HepG2 (cell line): ENCODE data around the gene ZMIZ2. TPM values are rescaled to one million over a fixed set of nuclear protein-coding genes. Genes with fewer than 3 reads are reported as not detected.
"Not testable (repeated sequence)": the region's sequence is repeated elsewhere in the genome, so short reads cannot be mapped to it uniquely, and the experiment has no call there.

ENCODE experiments used
- ATAC-seq: fragments of 200-7000 bp; cut with Tn5 transposase; 3 replicates; pipeline ENCODE4 v1.9.1; 2020; ENCODE audit warnings: mild to moderate bottlenecking, moderate library complexity
- BruUV-seq: library from RNA; stranded (reverse); fragments of 400-500 nt; replicated peaks from 2 replicates; lab custom pipeline; 2021; lab: Mats Ljungman, UMichigan
- CTCF ChIA-PET: fragments of 300-600 bp; formaldehyde crosslinking; extraction: SDS; loops from one replicate; lab custom pipeline; 2021; ENCODE audit warnings: low total read pairs, inconsistent platforms, low intra/inter-chr PET ratio; lab: Yijun Ruan, JAX
- POLR2A ChIA-PET: fragments of 350-600 bp; sonication (Branson Sonifier 250); formaldehyde crosslinking; loops from one replicate; lab custom pipeline; 2020; ENCODE audit warnings: antibody characterized with exemption, inconsistent platforms; lab: Yijun Ruan, JAX
- DNase-seq: peaks from one replicate; pipeline ENCODE4 v3.0.0-alpha.2; 2015; ENCODE audit warnings: low spot score
- FAIRE-seq: peaks from 3 replicates; lab custom pipeline; 2011; peaks lifted over from hg19 to GRCh38; lab: Jason Lieb, UNC
- H2AFZ ChIP-seq: one replicate; pipeline ENCODE4 v1.6.1; 2011; ENCODE audit warnings: low read length, inconsistent platforms
- H3K27ac ChIP-seq: fragments of 300-600 bp; 3 replicates; pipeline ENCODE4 v1.8.0; 2011; ENCODE audit warnings: mixed run types, mild to moderate bottlenecking, mixed read lengths, low read length, inconsistent platforms; ENCODE audit not compliant: insufficient read depth; ENCODE audit errors: extremely low read length
- H3K27me3 ChIP-seq, 2 experiments: fragments of 200-600 bp in 1 of 2; 2 replicates in 1 of 2; 3 replicates in 1 of 2; pipeline versions ENCODE4 v1.6.0 to v1.8.0; 2011; ENCODE audit warnings: low read length in 2 of 2, mild to moderate bottlenecking in 2 of 2, moderate library complexity in 2 of 2, inconsistent platforms in 1 of 2; ENCODE audit not compliant: insufficient read depth in 2 of 2, control insufficient read depth in 1 of 2
- H3K36me3 ChIP-seq, 2 experiments: fragments of 200-600 bp in 1 of 2; replicated peaks in 1 of 2; 2 replicates in 1 of 2; 3 replicates in 1 of 2; pipeline versions ENCODE4 v1.5.1 to v1.8.0; 2011; ENCODE audit warnings: low read length in 2 of 2, inconsistent platforms in 1 of 2; ENCODE audit not compliant: insufficient read depth in 2 of 2, control insufficient read depth in 1 of 2
- H3K4me1 ChIP-seq: 2 replicates; pipeline ENCODE4 v1.5.1; 2012; ENCODE audit warnings: low read length, inconsistent platforms; ENCODE audit not compliant: insufficient read depth
- H3K4me2 ChIP-seq: 2 replicates; pipeline ENCODE4 v1.6.0; 2011; ENCODE audit warnings: low read depth, low read length, inconsistent platforms
- H3K4me3 ChIP-seq, 3 experiments: fragments of 200-600 bp in 1 of 3; sonication (generic), shearing (Covaris generic) in 1 of 3; replicated peaks in 1 of 3; 2 replicates each; pipeline ENCODE4 v1.5.1; 2011 to 2016; ENCODE audit warnings: low read length in 3 of 3, inconsistent platforms in 2 of 3, low read depth in 2 of 3, mild to moderate bottlenecking in 2 of 3, control low read depth in 1 of 3, mixed read lengths in 1 of 3; ENCODE audit not compliant: insufficient read depth in 1 of 3
- H3K79me2 ChIP-seq: one replicate; pipeline ENCODE4 v1.6.1; 2011; ENCODE audit warnings: low read length, inconsistent platforms; ENCODE audit not compliant: insufficient read depth
- H3K9ac ChIP-seq: 2 replicates; pipeline ENCODE4 v1.6.0; 2011; ENCODE audit warnings: mild to moderate bottlenecking, low read depth, low read length, inconsistent platforms; ENCODE audit not compliant: insufficient read depth
- H3K9me3 ChIP-seq: 2 replicates; pipeline ENCODE4 v1.5.1; 2012; ENCODE audit warnings: mild to moderate bottlenecking, low read length
- H4K20me1 ChIP-seq: 2 replicates; pipeline ENCODE4 v1.6.0; 2011; ENCODE audit warnings: inconsistent platforms, mild to moderate bottlenecking, low read length, moderate library complexity; ENCODE audit not compliant: insufficient read depth
- AGO2 ChIP-seq: fragments of 200-400 bp; formaldehyde crosslinking; optimal IDR thresholded peaks from 2 replicates; pipeline ENCODE3; 2017; ENCODE audit warnings: mild to moderate bottlenecking, low read depth, low read length, moderate library complexity
- EED ChIP-seq: sonication (generic); formaldehyde crosslinking; IDR thresholded peaks from 2 replicates; pipeline ENCODE4 v1.5.0; 2020; ENCODE audit warnings: mild to moderate bottlenecking, missing genetic modification reagents
- POLR2A ChIP-seq, 2 experiments: IDR thresholded peaks; 2 replicates each; pipeline ENCODE4 v1.6.1; 2011; ENCODE audit warnings: low read depth in 2 of 2, low read length in 2 of 2, mild to moderate bottlenecking in 1 of 2, moderate library complexity in 1 of 2; ENCODE audit not compliant: insufficient read depth in 1 of 2
- POLR2AphosphoS5 ChIP-seq: IDR thresholded peaks from 2 replicates; pipeline ENCODE4 v1.6.1; 2012; ENCODE audit warnings: low read depth, low read length
- POLR2G ChIP-seq: fragments of 200-400 bp; formaldehyde crosslinking; IDR thresholded peaks from 2 replicates; pipeline ENCODE4 v1.6.1; 2018; ENCODE audit warnings: mild to moderate bottlenecking, low read depth, low read length, moderate library complexity
- RBM22 ChIP-seq: fragments of 200-400 bp; formaldehyde crosslinking; optimal IDR thresholded peaks from 2 replicates; pipeline ENCODE3; 2017; ENCODE audit warnings: mild to moderate bottlenecking, low read length, moderate library complexity
- U2AF1 ChIP-seq: fragments of 200-400 bp; formaldehyde crosslinking; optimal IDR thresholded peaks from 2 replicates; pipeline ENCODE3; 2017; ENCODE audit warnings: mild to moderate bottlenecking, low read depth, low read length
- ZNF121 ChIP-seq: sonication (generic); formaldehyde crosslinking; IDR thresholded peaks from 2 replicates; pipeline ENCODE4 v1.5.0; 2020; ENCODE audit warnings: mild to moderate bottlenecking, missing genetic modification reagents
- ZNF564 ChIP-seq: sonication (generic); formaldehyde crosslinking; IDR thresholded peaks from 2 replicates; pipeline ENCODE4 v1.8.1; 2023; ENCODE audit warnings: mild to moderate bottlenecking, missing genetic modification reagents
- ZNF724P ChIP-seq: sonication (generic); formaldehyde crosslinking; IDR thresholded peaks from 2 replicates; pipeline ENCODE4 v1.8.0; 2022; ENCODE audit warnings: missing genetic modification reagents, borderline replicate concordance
- WGBS: methylation state at CpG from one replicate; pipeline ENCODE4 v1.1.6; 2017; ENCODE audit warnings: low lambda C conversion rate; 5-methylcytosine and 5-hydroxymethylcytosine counted together
- in situ Hi-C: cut with HindIII; loops from 2 replicates; pipeline ENCODE4 v1.10.0; 2017; ENCODE audit warnings: low pct_unique_long_range_greater_than_20kb; ENCODE audit not compliant: extremely low pct_ligation_motif_present
- intact Hi-C: fragments of 100-400 bp; cut with micrococcal nuclease; formaldehyde crosslinking; loops from one replicate; pipeline ENCODE4 v1.10.0; 2022; ENCODE audit not compliant: unreplicated experiment
- polyA plus RNA-seq, 8 experiments: library from polyadenylated mRNA; depleted of rRNA in 3 of 8; stranded (reverse) in 7 of 8; unstranded in 1 of 8; fragments of >200 nt; fragmentation: Illumina TruSeq in 4 of 8; extraction: Trizol in 4 of 8; gene quantifications; 2 replicates each; pipeline versions ENCODE4 v1.2.1 to v1.2.3, GENCODE V29; 2011 to 2016; ENCODE audit warnings: low read depth in 4 of 8, missing spikeins in 1 of 8, mixed read lengths in 1 of 8; ENCODE audit not compliant: insufficient read depth in 1 of 8
- total RNA-seq, 5 experiments: library from RNA; depleted of rRNA; stranded (reverse); fragments of >200 nt; fragmentation: Illumina TruSeq; extraction: Trizol; gene quantifications; 2 replicates each; pipeline ENCODE4 v1.2.3, GENCODE V29; 2016; ENCODE audit warnings: low read depth in 1 of 5

Gene ZMIZ2
- total and polyA plus RNA-seq, 2 of the 13 experiments (the other 11 are each of a cell fraction or from before 2014, with no cell fraction given) = 4.9 to 7.9 TPM

- no peak for TF ChIP-seq ZNF564 (CRISPR knock-in tag)
- no peak for TF ChIP-seq ZNF724P (CRISPR knock-in tag)
- TF ChIP-seq U2AF1 = no peak
Measured at GRCh38 chr7:44802418-44803025, 53.9 kb downstream of the ZMIZ2 start (continued).

GRCh38 chr7:44803828-44804519 is 55.3 kb downstream of the ZMIZ2 start:
- peak; percentile 6 for ATAC-seq
- peaks cover 32% of the 10 kb centered on the region for H4K20me1 ChIP-seq
- POLR2A ChIA-PET = interaction anchor here (0.7 to 2.8 kb wide), 5 partner anchors 12 to 197 kb away, joined by 3 to 8 read pairs (median 4); partner anchors contain the start of gene OGDH

More at GRCh38 chr7:44803828-44804519, 55.3 kb downstream of the ZMIZ2 start:
- H3K9me3 ChIP-seq, H3K4me3 ChIP-seq, H3K4me2 ChIP-seq, in situ Hi-C loops, CTCF ChIA-PET, intact Hi-C loops, DNase-seq: not testable (repeated sequence)
- 90% methylated on average over 10 of the region's 10 CpGs for WGBS
- H3K79me2 ChIP-seq = peaks cover 10% of the 10 kb centered on the region
- TF ChIP-seq POLR2A (IDR thresholded peaks at IDR 0.05; ENCODE audit: insufficient read depth in 1 of 2, low read depth in 2 of 2, low read length in 2 of 2) (peak in 1 of 2 experiments; percentile 24; a peak in 1 of 4 replicates), ZNF121 (CRISPR knock-in tag) (0 out of 2 replicates have a peak, but pooled peaks have one; percentile 27), POLR2G (peak; percentile 60; the same call in 1 of the 2 replicates), AGO2 (peak; percentile 71), POLR2AphosphoS5 (peak; percentile 51; the same call in 1 of the 2 replicates), EED (0 out of 2 replicates have a peak, but pooled peaks have one; percentile 11), RBM22 (peak; percentile 33)
- TF ChIP-seq, all 625 proteins: peak for 7; not testable (repeated sequence) for 618
- peaks cover 25% of the 10 kb centered on the region for H3K4me1 ChIP-seq
- H2AFZ ChIP-seq, BruUV-seq, FAIRE-seq, H3K27me3 ChIP-seq, H3K27ac ChIP-seq, H3K9ac ChIP-seq: not testable (repeated sequence)
- peaks cover 10 to 35% of the 10 kb centered on the region in 2 experiments for H3K36me3 ChIP-seq
